ENCODE results near the gene HLCS. TPM values are rescaled to one million over a fixed set of nuclear protein-coding genes. Genes with fewer than 3 reads are reported as not detected.

The HLCS gene
- total and polyA plus RNA-seq, 4 experiments from 2014 or later: 8.3 to 14.7 (median 11.3) TPM

DNA sequence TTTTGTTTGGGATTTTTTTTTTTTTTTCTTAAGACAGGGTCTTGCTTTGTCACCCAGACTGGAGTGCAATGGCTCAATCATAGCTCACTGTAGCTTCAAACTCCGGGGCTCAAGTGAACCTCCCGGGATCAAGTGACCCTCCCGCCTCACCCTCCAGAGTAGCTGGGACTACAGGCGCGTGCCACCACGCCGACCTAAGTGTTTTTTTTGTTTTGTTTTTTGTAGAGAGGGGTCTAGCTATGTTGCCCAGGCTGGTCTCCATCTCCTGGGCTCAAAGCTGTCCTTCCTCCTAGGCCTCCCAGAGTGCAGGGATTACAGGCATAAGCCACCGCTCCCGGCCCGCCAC lies 776 bp downstream of the HLCS start:
- no peaks in the 10 kb centered on the region for H3K27me3 ChIP-seq (ENCODE audit: insufficient read depth, low read length)
- CTCF ChIA-PET (ENCODE audit: partially characterized antibody): interaction anchor here (0.7 to 7.2 kb wide), 9 partner anchors 10 to 336 kb away, joined by 3 to 65 read pairs (median 5); no protein-coding TSS in a partner anchor
- H3K9me3 Mint-ChIP-seq: no peaks in the 10 kb centered on the region
- H3K9me3 ChIP-seq (ENCODE audit: control insufficient read depth in 1 of 2, low read length in 2 of 2): no peaks in the 10 kb centered on the region
- intact Hi-C loops (cut with micrococcal nuclease): loop anchor here (1.0 to 10.0 kb wide), 3 partner anchors 25 to 399 kb away; partner anchors contain the start of gene DYRK1A
- H3K27me3 Mint-ChIP-seq: no peaks in the 10 kb centered on the region
- peaks cover 3 to 4% of the 10 kb centered on the region in 2 donors for H3K36me3 Mint-ChIP-seq
- peak overlapping the region; percentile 10 to 96 (median 87) for H3K27ac Mint-ChIP-seq
- H3K4me1 ChIP-seq (ENCODE audit: insufficient read depth, low read length): peaks cover 14% of the 10 kb centered on the region
- peaks cover 7 to 20% (median 15%) of the 10 kb centered on the region in 4 donors for H3K4me1 Mint-ChIP-seq
- H3K27ac ChIP-seq (ENCODE audit: low read depth, low read length): peak overlapping the region; percentile 58
- H3K36me3 ChIP-seq (ENCODE audit: insufficient read depth, low read length): no peaks in the 10 kb centered on the region
- DNase-seq: no peak
- peak overlapping the region in 1 of 2 donors; percentile 51 for H3K4me3 ChIP-seq (ENCODE audit: low read length in 2 of 2)
- peak overlapping the region; percentile 73 to 92 (median 87) for H3K4me3 Mint-ChIP-seq
- POLR2A ChIA-PET (ENCODE audit: partially characterized antibody): interaction anchor here (0.8 to 5.9 kb wide), 7 partner anchors 11 to 598 kb away, joined by 3 to 40 read pairs (median 5); partner anchors contain the start of gene RIPPLY3

DNA sequence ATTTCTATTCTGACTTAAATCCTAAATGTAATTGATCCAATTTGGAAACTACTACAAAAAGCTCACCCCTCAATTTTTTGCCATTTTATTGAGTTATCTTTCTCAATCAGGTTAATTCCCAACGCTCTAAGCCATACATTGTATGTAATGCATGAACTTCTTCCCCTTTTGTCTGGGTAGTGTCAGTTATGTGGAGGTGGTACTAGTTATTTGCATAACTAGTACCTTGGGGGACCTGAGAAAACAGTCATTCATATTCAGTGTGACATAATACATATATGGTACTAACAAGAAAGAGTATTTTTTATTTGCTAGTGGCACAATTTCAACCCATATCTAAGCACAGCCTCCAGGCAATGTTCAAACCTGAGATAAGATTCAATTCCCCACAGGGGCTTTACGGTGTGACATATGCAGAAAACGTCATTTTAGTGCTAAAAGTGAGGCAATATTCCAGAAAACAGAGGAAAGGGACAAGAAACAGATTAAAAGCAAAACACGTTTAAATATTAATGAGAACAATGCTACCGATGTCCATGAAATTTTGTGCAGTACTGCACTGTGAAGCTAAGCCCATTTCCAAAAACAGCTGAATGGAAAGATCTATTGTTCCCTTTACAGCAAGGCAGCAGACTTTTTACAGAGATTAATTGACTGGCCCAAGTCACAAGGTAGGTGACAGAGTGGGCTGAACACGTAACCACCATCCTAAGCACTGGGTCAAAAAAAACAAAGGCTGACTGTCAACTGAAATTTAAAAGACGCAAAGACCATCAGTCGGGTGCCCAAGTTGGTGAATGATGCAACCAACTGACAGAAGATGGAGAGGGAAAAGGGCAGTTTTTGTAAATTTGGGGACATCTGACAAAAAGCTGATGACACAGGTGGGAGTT lies 1.4 kb downstream of the HLCS start:
- Mint-ChIP-seq H3K27ac (peak overlapping the region; percentile 10 to 96 (median 87)), H3K27me3 (no peaks in the 10 kb centered on the region), H3K9me3 (no peaks in the 10 kb centered on the region), H3K4me1 (peaks cover 7 to 20% (median 15%) of the 10 kb centered on the region in 4 donors), H3K36me3 (peaks cover 7 to 8% of the 10 kb centered on the region in 2 donors), H3K4me3 (peak overlapping the region; percentile 73 to 92 (median 87))
- no peak for DNase-seq
- H3K27ac ChIP-seq (ENCODE audit: low read depth, low read length): no peak overlapping the region
- POLR2A ChIA-PET (ENCODE audit: partially characterized antibody): interaction anchor here (0.8 to 5.9 kb wide), 6 partner anchors 11 to 45 kb away, joined by 3 to 40 read pairs (median 4); partner anchors contain the start of gene RIPPLY3
- H3K4me1 ChIP-seq (ENCODE audit: insufficient read depth, low read length): peaks cover 14% of the 10 kb centered on the region
- H3K27me3 ChIP-seq (ENCODE audit: insufficient read depth, low read length): no peaks in the 10 kb centered on the region
- no peaks in the 10 kb centered on the region for H3K36me3 ChIP-seq (ENCODE audit: insufficient read depth, low read length)
- CTCF ChIA-PET (ENCODE audit: partially characterized antibody): interaction anchor here (0.7 to 7.2 kb wide), 10 partner anchors 10 to 335 kb away, joined by 3 to 65 read pairs (median 6); no protein-coding TSS in a partner anchor
- intact Hi-C loops (cut with micrococcal nuclease): loop anchor here (10.0 kb wide), 1 partner anchor 400 kb away; the partner anchor contains the start of gene DYRK1A
- no peaks in the 10 kb centered on the region for H3K9me3 ChIP-seq (ENCODE audit: control insufficient read depth in 1 of 2, low read length in 2 of 2)
- peak overlapping the region in 1 of 2 donors; percentile 51 for H3K4me3 ChIP-seq (ENCODE audit: low read length in 2 of 2)

DNA sequence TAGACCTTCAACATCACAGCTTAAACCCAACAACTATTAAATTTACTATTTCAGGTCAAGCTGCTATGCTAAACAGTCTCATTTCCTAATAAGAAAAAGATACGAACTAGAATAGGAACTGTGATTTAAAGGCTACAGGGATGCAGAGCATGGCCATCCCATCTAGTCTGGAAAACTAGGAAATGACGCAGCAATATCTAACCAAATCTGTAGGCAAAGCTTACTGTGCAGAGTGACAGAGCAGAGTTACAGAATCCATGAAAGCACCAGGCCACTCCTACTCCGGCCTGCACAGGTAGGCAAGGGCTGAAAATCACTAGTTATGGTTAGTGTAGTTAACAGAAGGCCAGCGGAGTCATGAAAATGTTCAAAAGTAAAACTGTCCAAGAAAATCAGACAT lies 2.1 kb downstream of the HLCS start:
- POLR2A ChIA-PET (ENCODE audit: partially characterized antibody): interaction anchor here (5.9 kb wide), 1 partner anchor 26 kb away, joined by 40 read pairs; no protein-coding TSS in a partner anchor
- H3K4me1 ChIP-seq (ENCODE audit: insufficient read depth, low read length): peaks cover 14% of the 10 kb centered on the region
- intact Hi-C loops (cut with micrococcal nuclease): loop anchor here (10.0 kb wide), 1 partner anchor 400 kb away; the partner anchor contains the start of gene DYRK1A
- CTCF ChIA-PET (ENCODE audit: partially characterized antibody): interaction anchor here (1.7 to 7.2 kb wide), 3 partner anchors 11 to 27 kb away, joined by 4 to 65 read pairs (median 8); no protein-coding TSS in a partner anchor
- Mint-ChIP-seq H3K27ac (peak overlapping the region in 3 of 7 donors; percentile 36 to 87 (median 64)), H3K4me1 (peaks cover 9 to 20% (median 16%) of the 10 kb centered on the region in 4 donors), H3K36me3 (peaks cover 8 to 9% of the 10 kb centered on the region in 2 donors), H3K27me3 (no peaks in the 10 kb centered on the region), H3K9me3 (no peaks in the 10 kb centered on the region), H3K4me3 (peak overlapping the region in 4 of 8 donors; percentile 15 to 87 (median 54))
- no peaks in the 10 kb centered on the region for H3K9me3 ChIP-seq (ENCODE audit: control insufficient read depth in 1 of 2, low read length in 2 of 2)
- no peaks in the 10 kb centered on the region for H3K27me3 ChIP-seq (ENCODE audit: insufficient read depth, low read length)
- DNase-seq: no peak
- no peak overlapping the region for H3K27ac ChIP-seq (ENCODE audit: low read depth, low read length)
- no peaks in the 10 kb centered on the region for H3K36me3 ChIP-seq (ENCODE audit: insufficient read depth, low read length)
- H3K4me3 ChIP-seq (ENCODE audit: low read length in 2 of 2): no peak overlapping the region

DNA sequence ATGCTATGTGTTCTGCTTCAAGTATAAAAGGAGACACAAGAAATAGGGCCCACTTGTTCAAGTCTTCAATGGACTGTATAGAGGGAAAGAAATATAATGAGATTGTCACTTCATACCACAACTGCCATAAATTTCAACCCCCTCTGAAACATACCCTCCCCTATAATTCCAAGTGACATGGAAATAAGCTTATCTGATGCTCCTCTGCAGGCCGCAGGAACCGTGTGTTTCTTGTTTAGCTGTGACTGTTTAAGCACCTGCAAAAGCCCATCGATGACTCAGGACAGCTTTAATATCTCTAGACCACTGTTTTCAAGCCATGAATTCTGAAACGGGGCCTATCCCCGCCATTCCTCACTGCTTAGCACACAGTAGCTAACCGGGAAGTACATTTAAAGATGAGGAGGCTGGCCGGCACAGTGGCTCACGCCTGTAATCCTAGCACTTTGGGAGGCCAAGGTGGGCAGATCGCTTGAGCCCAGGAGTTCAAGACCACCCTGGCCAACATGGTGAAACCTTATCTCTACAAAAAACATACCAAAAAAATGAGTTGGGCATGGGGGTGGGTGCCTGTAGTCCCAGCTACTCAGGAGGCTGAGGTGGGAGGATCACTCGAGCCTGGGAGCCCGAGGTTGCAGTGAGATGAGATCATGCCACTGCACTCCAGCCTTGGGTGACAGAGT lies 4.2 kb downstream of the HLCS start:
- intact Hi-C loops (cut with micrococcal nuclease): loop anchor here (10.0 kb wide), 1 partner anchor 403 kb away; the partner anchor contains the start of gene DYRK1A

DNA sequence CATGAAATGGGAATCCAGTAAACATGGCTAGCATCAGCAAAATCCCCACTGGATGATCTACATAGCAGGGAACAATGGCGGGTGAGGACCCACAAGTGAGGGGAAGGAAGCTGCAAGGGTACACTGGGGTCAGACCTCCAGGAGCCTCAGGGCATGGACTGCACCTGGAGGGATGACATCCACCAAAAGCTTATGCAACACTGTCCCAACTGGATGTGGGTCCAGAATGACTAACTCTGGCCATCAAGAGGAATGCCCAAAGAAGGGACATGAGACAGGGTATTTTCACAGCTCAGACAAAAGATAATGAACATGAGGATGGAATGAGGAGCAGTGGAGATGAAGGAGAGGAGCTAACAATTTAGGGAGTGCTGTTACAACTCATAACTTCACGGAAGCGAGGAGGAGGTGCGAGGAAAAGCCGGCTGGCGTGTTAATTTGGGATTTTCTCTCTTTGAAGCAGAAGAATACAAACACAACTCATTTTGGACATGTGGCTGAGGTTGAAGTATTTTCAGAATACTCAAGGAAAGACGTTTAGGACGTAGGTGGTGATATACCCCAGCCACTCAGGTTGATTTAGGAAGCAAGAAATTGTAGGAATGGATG lies 5.7 kb downstream of the HLCS start:
- no peak for DNase-seq
- no peaks in the 10 kb centered on the region for H3K9me3 ChIP-seq (ENCODE audit: control insufficient read depth in 1 of 2, low read length in 2 of 2)
- ChIA-PET CTCF (ENCODE audit: partially characterized antibody) (no interaction called here), POLR2A (ENCODE audit: partially characterized antibody) (no interaction called here)
- Mint-ChIP-seq H3K4me3 (peak overlapping the region in 2 of 8 donors; percentile 2 to 7), H3K4me1 (peaks cover 9 to 12% (median 10%) of the 10 kb centered on the region in 4 donors), H3K27me3 (no peaks in the 10 kb centered on the region), H3K9me3 (no peaks in the 10 kb centered on the region), H3K27ac (no peak overlapping the region), H3K36me3 (peaks cover 11 to 21% of the 10 kb centered on the region in 2 donors)
- peaks cover 6% of the 10 kb centered on the region for H3K4me1 ChIP-seq (ENCODE audit: insufficient read depth, low read length)
- H3K27me3 ChIP-seq (ENCODE audit: insufficient read depth, low read length): no peaks in the 10 kb centered on the region
- H3K36me3 ChIP-seq (ENCODE audit: insufficient read depth, low read length): no peaks in the 10 kb centered on the region
- intact Hi-C loops (cut with micrococcal nuclease): loop anchor here (10.0 kb wide), 1 partner anchor 404 kb away; the partner anchor contains the start of gene DYRK1A
- no peak overlapping the region for H3K4me3 ChIP-seq (ENCODE audit: low read length in 2 of 2)
- H3K27ac ChIP-seq (ENCODE audit: low read depth, low read length): no peak overlapping the region

More for the DNA sequence above, 4.2 kb downstream of the HLCS start:
- H3K27ac Mint-ChIP-seq: no peak overlapping the region
- no peak for DNase-seq
- Histone ChIP-seq H3K4me1 (ENCODE audit: insufficient read depth, low read length) (peaks cover 12% of the 10 kb centered on the region), H3K4me3 (ENCODE audit: low read length in 2 of 2) (no peak overlapping the region), H3K27me3 (ENCODE audit: insufficient read depth, low read length) (no peaks in the 10 kb centered on the region), H3K36me3 (ENCODE audit: insufficient read depth, low read length) (no peaks in the 10 kb centered on the region), H3K27ac (ENCODE audit: low read depth, low read length) (no peak overlapping the region), H3K9me3 (ENCODE audit: control insufficient read depth in 1 of 2, low read length in 2 of 2) (no peaks in the 10 kb centered on the region)
- H3K9me3 Mint-ChIP-seq: no peaks in the 10 kb centered on the region
- CTCF ChIA-PET (ENCODE audit: partially characterized antibody): interaction anchor here (1.0 to 1.6 kb wide), 3 partner anchors 9 to 35 kb away, joined by 3 to 4 read pairs (median 4); no protein-coding TSS in a partner anchor
- H3K36me3 Mint-ChIP-seq: peaks cover 9 to 14% of the 10 kb centered on the region in 2 donors
- POLR2A ChIA-PET (ENCODE audit: partially characterized antibody): no interaction called here
- no peaks in the 10 kb centered on the region for H3K27me3 Mint-ChIP-seq
- peaks cover 9 to 17% (median 14%) of the 10 kb centered on the region in 4 donors for H3K4me1 Mint-ChIP-seq
- H3K4me3 Mint-ChIP-seq: no peak overlapping the region

DNA sequence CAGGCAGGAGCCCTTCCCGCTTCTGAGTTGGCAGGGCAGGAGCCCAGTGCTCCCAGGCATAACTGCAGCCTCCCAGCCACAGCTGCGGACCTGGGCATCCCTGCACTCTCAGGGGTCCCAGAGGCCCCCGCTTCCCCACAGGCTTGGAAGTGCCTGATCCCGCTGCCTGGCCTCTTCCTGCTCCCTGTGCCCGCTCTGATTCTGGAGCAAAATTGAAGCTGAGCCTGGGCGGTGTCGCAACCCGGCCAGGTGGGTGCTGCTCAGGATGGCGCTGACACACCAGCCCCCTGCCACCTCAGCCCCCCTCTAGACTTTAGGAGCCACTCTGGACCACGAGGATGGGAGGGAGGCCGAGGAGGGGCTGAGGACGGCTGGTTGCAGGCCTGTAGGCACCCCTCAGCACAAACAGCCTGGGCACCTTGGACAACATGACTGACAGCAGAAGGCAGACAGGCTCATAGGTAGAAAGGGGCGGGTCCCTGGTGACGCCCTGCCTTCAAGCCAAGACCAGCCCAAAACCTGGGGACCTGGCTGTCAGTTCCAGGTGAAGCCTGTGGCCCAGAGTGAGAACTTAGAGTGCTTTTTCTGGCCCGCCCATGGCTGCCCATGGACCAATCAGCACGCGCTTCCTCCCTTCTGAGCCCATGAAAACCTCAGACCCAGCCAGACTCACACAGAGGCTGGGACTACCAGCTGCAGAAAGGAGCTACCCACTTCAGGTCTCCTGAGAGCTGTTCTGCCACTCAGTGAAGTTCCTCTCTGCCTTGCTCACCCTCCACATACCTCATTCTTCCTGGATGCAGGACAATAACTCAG lies 7.2 kb downstream of the HLCS start:
- Histone ChIP-seq H3K4me3 (ENCODE audit: low read length in 2 of 2) (no peak overlapping the region), H3K27ac (ENCODE audit: low read depth, low read length) (no peak overlapping the region), H3K27me3 (ENCODE audit: insufficient read depth, low read length) (no peaks in the 10 kb centered on the region), H3K4me1 (ENCODE audit: insufficient read depth, low read length) (no peaks in the 10 kb centered on the region), H3K9me3 (ENCODE audit: control insufficient read depth in 1 of 2, low read length in 2 of 2) (no peaks in the 10 kb centered on the region), H3K36me3 (ENCODE audit: insufficient read depth, low read length) (no peaks in the 10 kb centered on the region)
- no peaks in the 10 kb centered on the region for H3K9me3 Mint-ChIP-seq
- intact Hi-C loops (cut with micrococcal nuclease): no loop called here
- H3K27me3 Mint-ChIP-seq: no peaks in the 10 kb centered on the region
- peaks cover 0 to 2% (median under 1%) of the 10 kb centered on the region in 4 donors for H3K4me1 Mint-ChIP-seq
- CTCF ChIA-PET (ENCODE audit: partially characterized antibody): no interaction called here
- peaks cover 11 to 21% of the 10 kb centered on the region in 2 donors for H3K36me3 Mint-ChIP-seq
- H3K4me3 Mint-ChIP-seq: no peak overlapping the region
- DNase-seq: no peak
- POLR2A ChIA-PET (ENCODE audit: partially characterized antibody): no interaction called here
- H3K27ac Mint-ChIP-seq: peak overlapping the region in 1 of 7 donors; percentile 67

All from CD4-positive, alpha-beta memory T cell (primary cell).